K562 (cell line): ENCODE data around the gene POMGNT2. TPM values are rescaled to one million over a fixed set of nuclear protein-coding genes. Genes with fewer than 3 reads are reported as not detected.

Experiments used
- ATAC-seq: fragments of 200-7000 bp; cut with Tn5 transposase; 3 replicates; pipeline ENCODE4 v1.9.1; 2020; ENCODE audit warnings: moderate library complexity
- BruUV-seq: library from RNA; stranded (reverse); fragments of 400-500 nt; replicated peaks from 2 replicates; lab custom pipeline; 2021; lab: Mats Ljungman, UMichigan
- CTCF ChIA-PET: fragments of 300-600 bp; formaldehyde crosslinking; extraction: SDS; loops from one replicate; lab custom pipeline; 2021; ENCODE audit warnings: low intra/inter-chr PET ratio; lab: Yijun Ruan, JAX
- POLR2A ChIA-PET: fragments of 300-600, 350-650 bp; sonication (Branson Sonifier 250); formaldehyde crosslinking; extraction: SDS; loops from one replicate; lab custom pipeline; 2021; ENCODE audit warnings: antibody characterized with exemption, inconsistent platforms; lab: Yijun Ruan, JAX
- DNase-seq, 4 experiments: peaks; one replicate each; pipeline versions ENCODE4 v3.0.0 to v3.0.0-alpha.2; 2011 to 2018; ENCODE audit warnings: low spot score in 3 of 4, mixed read lengths in 3 of 4; ENCODE audit errors: extremely low read depth in 1 of 4
- FAIRE-seq: peaks from 2 replicates; lab custom pipeline; 2011; peaks lifted over from hg19 to GRCh38; lab: Jason Lieb, UNC
- H2AFZ ChIP-seq: 2 replicates; pipeline ENCODE4 v1.6.0; 2011; ENCODE audit warnings: low read depth, low read length, control low read depth, inconsistent platforms
- H3K27ac ChIP-seq: fragments of 200-600 bp; 3 replicates; pipeline ENCODE4 v1.8.0; 2011; ENCODE audit warnings: low read depth, mild to moderate bottlenecking, control low read depth, inconsistent platforms, low read length, moderate library complexity, mixed read lengths; ENCODE audit errors: extremely low read depth
- H3K27me3 ChIP-seq, 2 experiments: fragments of 300-600 bp in 1 of 2; 2 replicates in 1 of 2; 3 replicates in 1 of 2; pipeline versions ENCODE4 v1.6.0 to v1.8.0; 2011; ENCODE audit warnings: inconsistent platforms in 2 of 2, low read length in 2 of 2, mild to moderate bottlenecking in 1 of 2, mixed read lengths in 1 of 2, moderate library complexity in 1 of 2; ENCODE audit not compliant: control insufficient read depth in 2 of 2, insufficient read depth in 2 of 2
- H3K36me3 ChIP-seq: fragments of 300-600 bp; 3 replicates; pipeline ENCODE4 v1.8.0; 2011; ENCODE audit warnings: mild to moderate bottlenecking, low read length, inconsistent platforms; ENCODE audit not compliant: control insufficient read depth, insufficient read depth
- H3K4me1 ChIP-seq, 2 experiments: fragments of 200-600 bp in 1 of 2; replicated peaks in 1 of 2; 2 replicates in 1 of 2; 3 replicates in 1 of 2; pipeline versions ENCODE4 v1.5.1 to v1.8.0; 2011; ENCODE audit warnings: inconsistent platforms in 2 of 2, low read length in 2 of 2, mild to moderate bottlenecking in 1 of 2, mixed read lengths in 1 of 2, moderate library complexity in 1 of 2; ENCODE audit not compliant: control insufficient read depth in 2 of 2, insufficient read depth in 2 of 2
- H3K4me2 ChIP-seq: 2 replicates; pipeline ENCODE4 v1.6.1; 2011; ENCODE audit warnings: low read length, control low read depth, inconsistent platforms, mixed read lengths; ENCODE audit not compliant: insufficient read depth
- H3K4me3 ChIP-seq: fragments of 200-600 bp; sonication (generic), shearing (Covaris generic); 2 replicates; pipeline ENCODE4 v1.5.1; 2016; ENCODE audit warnings: control low read depth, inconsistent platforms
- H3K79me2 ChIP-seq: fragments of 200-600 bp; 3 replicates; pipeline ENCODE4 v1.8.0; 2011; ENCODE audit warnings: low read length, inconsistent platforms; ENCODE audit not compliant: control insufficient read depth, insufficient read depth
- H3K9ac ChIP-seq, 2 experiments: 2 replicates each; pipeline versions ENCODE4 v1.6.0 to v1.6.1; 2011; ENCODE audit warnings: low read depth in 2 of 2, low read length in 2 of 2, control low read depth in 1 of 2, inconsistent platforms in 1 of 2, mild to moderate bottlenecking in 1 of 2, mixed read lengths in 1 of 2; ENCODE audit not compliant: insufficient read depth in 1 of 2
- H3K9me1 ChIP-seq: one replicate; pipeline ENCODE4 v1.6.0; 2011; ENCODE audit warnings: inconsistent platforms, mild to moderate bottlenecking, low read length, moderate library complexity; ENCODE audit not compliant: control insufficient read depth, insufficient read depth
- H3K9me3 ChIP-seq: replicated peaks from 2 replicates; pipeline ENCODE4 v1.5.1; 2011; ENCODE audit warnings: low read depth, low read length, inconsistent platforms; ENCODE audit not compliant: control insufficient read depth, insufficient read depth
- H4K20me1 ChIP-seq: replicated peaks from 2 replicates; pipeline ENCODE4 v1.6.1; 2011; ENCODE audit warnings: low read length, inconsistent platforms, mixed read lengths; ENCODE audit not compliant: control insufficient read depth, insufficient read depth
- ELK3 ChIP-seq: fragments of 450-650 bp; formaldehyde crosslinking; IDR thresholded peaks from 2 replicates; pipeline ENCODE4 v1.4.0; 2020; ENCODE audit warnings: mild to moderate bottlenecking
- FUS ChIP-seq: fragments of 200-400 bp; formaldehyde crosslinking; optimal IDR thresholded peaks from 2 replicates; pipeline ENCODE3; 2017; ENCODE audit warnings: low read depth, low read length
- HOMEZ ChIP-seq: fragments of 250-450 bp; sonication (Bioruptor Pico); IDR thresholded peaks from 2 replicates; pipeline ENCODE4 v1.4.0; 2020; ENCODE audit warnings: mild to moderate bottlenecking, moderate library complexity
- KLF6 ChIP-seq: fragments of 250-450 bp; sonication (Bioruptor Pico); IDR thresholded peaks from 2 replicates; pipeline ENCODE4 v1.4.0; 2020; ENCODE audit warnings: mild to moderate bottlenecking, moderate library complexity, borderline replicate concordance
- SUPT5H ChIP-seq: fragments of 450-650 bp; IDR thresholded peaks from 2 replicates; pipeline ENCODE4 v1.6.1; 2016
- XRCC3 ChIP-seq: fragments of 450-650 bp; IDR thresholded peaks from 2 replicates; pipeline ENCODE4 v1.6.1; 2017; ENCODE audit warnings: mild to moderate bottlenecking, moderate library complexity
- ZNF165 ChIP-seq: fragments of 250-450 bp; sonication (Bioruptor Pico); IDR thresholded peaks from 2 replicates; pipeline ENCODE4 v1.4.0; 2020; ENCODE audit warnings: borderline replicate concordance
- ZNF347 ChIP-seq: fragments of 450-650 bp; formaldehyde crosslinking; IDR thresholded peaks from 2 replicates; pipeline ENCODE4 v1.4.0; 2020; ENCODE audit warnings: low read depth, mild to moderate bottlenecking, moderate library complexity
- WGBS: fragments of 100-300 bp; shearing (Covaris generic); methylation state at CpG from one replicate; pipeline ENCODE4 v1.1.6; 2016; ENCODE audit warnings: low coverage, mixed read lengths; ENCODE audit not compliant: insufficient coverage; ENCODE audit errors: missing lambda C conversion rate; 5-methylcytosine and 5-hydroxymethylcytosine counted together
- in situ Hi-C: fragments of 300-500 bp; cut with MboI; formaldehyde crosslinking; loops from 4 replicates; pipeline ENCODE4 v1.15.0; 2018; ENCODE audit warnings: inconsistent platforms, mixed read lengths
- intact Hi-C: fragments of 100-400 bp; cut with micrococcal nuclease; formaldehyde crosslinking; loops from 2 replicates; pipeline ENCODE4 v1.14.2; 2022
- polyA plus RNA-seq, 8 experiments: library from polyadenylated mRNA; depleted of rRNA in 4 of 8; stranded (reverse) in 5 of 8; unstranded in 3 of 8; fragments of >200 nt; fragmentation: Nextera tagmentation in 2 of 8; fragmentation: Illumina TruSeq in 1 of 8; extraction: Ambion mirVana in 2 of 8; extraction: Trizol in 1 of 8; gene quantifications; 2 replicates each; pipeline versions ENCODE4 v1.2.1 to v1.2.3, GENCODE V29; 2011 to 2014; ENCODE audit warnings: inconsistent platforms in 1 of 8, missing spikeins in 1 of 8
- total RNA-seq, 7 experiments: library from RNA; depleted of rRNA in 6 of 7; stranded (reverse); fragments of >200 nt in 6 of 7; fragmentation: Illumina TruSeq in 2 of 7; extraction: Trizol in 2 of 7; gene quantifications; 2 replicates each; pipeline versions ENCODE4 v1.2.1 to v1.2.3, GENCODE V29; 2011 to 2021; ENCODE audit warnings: low replicate concordance in 1 of 7
- TF ChIP-seq, protein P1 (sequence below): fragments of 150-350 bp; IDR thresholded peaks from 2 replicates; pipeline ENCODE4 v1.6.1; 2014; ENCODE audit warnings: low read depth, mild to moderate bottlenecking, low read length, borderline replicate concordance
- TF ChIP-seq, protein P2 (sequence below): sonication (generic); formaldehyde crosslinking; IDR thresholded peaks from 2 replicates; pipeline ENCODE4 v1.8.1; 2023; ENCODE audit warnings: mild to moderate bottlenecking, missing genetic modification reagents

POMGNT2 gene
- total and polyA plus RNA-seq, 9 of the 15 experiments (the other 6 are each of a cell fraction or from before 2014, with no cell fraction given) = 0.65 to 14.1 (median 10.3) TPM

DNA sequence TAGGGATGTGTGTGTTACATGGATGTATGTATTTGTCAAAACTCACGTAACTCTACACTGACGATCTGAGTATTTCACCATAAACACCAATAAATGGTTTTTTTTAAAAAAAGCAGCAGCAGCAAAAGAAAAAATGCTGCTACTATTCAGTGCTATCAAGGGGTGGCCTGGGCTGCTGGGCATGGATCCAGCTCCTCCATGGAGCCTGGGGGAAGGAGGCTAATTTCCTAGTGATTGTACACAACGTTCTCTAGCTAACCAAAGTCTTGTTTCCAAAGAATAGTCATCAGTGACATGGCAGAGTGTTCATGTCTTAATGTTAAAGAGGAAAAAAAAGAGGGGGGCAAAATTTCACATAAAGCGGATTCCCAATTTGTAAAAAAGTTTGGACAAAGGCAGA is 29.0 kb downstream of the POMGNT2 start (continued):
- TF ChIP-seq, protein P1, sequence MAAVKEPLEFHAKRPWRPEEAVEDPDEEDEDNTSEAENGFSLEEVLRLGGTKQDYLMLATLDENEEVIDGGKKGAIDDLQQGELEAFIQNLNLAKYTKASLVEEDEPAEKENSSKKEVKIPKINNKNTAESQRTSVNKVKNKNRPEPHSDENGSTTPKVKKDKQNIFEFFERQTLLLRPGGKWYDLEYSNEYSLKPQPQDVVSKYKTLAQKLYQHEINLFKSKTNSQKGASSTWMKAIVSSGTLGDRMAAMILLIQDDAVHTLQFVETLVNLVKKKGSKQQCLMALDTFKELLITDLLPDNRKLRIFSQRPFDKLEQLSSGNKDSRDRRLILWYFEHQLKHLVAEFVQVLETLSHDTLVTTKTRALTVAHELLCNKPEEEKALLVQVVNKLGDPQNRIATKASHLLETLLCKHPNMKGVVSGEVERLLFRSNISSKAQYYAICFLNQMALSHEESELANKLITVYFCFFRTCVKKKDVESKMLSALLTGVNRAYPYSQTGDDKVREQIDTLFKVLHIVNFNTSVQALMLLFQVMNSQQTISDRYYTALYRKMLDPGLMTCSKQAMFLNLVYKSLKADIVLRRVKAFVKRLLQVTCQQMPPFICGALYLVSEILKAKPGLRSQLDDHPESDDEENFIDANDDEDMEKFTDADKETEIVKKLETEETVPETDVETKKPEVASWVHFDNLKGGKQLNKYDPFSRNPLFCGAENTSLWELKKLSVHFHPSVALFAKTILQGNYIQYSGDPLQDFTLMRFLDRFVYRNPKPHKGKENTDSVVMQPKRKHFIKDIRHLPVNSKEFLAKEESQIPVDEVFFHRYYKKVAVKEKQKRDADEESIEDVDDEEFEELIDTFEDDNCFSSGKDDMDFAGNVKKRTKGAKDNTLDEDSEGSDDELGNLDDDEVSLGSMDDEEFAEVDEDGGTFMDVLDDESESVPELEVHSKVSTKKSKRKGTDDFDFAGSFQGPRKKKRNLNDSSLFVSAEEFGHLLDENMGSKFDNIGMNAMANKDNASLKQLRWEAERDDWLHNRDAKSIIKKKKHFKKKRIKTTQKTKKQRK = no peak
- TF ChIP-seq ELK3 (CRISPR knock-in tag) (no peak), XRCC3 (no peak), SUPT5H (no peak)
- TF ChIP-seq, all 486 proteins: peak for 0

DNA sequence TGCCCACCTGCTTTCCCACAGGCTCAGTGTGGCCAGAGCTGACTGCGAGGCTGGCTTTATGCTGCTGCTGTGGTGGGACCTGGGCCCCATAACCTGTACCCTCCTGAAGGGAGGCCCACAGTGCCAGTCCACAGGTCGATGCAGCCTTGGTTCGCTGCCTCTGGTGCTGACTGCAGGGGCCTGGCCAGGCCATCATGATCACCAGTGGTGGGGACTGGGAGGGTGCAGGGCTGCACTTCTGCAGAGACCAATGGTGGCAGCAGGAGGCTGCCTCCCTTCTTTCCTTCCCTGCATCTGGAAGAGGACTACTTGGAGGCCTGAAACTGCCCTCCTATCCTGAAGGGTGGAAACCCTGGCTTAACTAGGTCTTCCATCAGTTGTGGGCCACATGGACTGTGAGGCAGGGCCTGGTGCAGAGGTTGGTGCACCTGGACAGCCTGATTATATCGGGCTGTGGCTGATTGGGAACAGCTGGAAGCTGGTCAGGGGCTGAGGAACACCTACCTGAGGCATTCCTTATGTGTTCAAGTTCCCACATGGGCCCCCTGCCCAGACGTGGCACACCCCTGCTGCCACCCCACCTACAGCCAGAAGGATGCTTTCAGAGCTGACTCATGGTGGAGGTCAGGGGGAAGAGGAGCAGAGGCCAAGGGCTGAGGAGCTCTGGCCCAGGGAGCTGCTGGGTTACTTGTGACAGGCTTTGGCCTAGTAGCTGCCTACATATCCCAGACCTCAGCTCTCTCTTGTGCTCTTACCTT is 29.8 kb downstream of the POMGNT2 start:
- ChIA-PET POLR2A (interaction anchor here (0.6 kb wide), 1 partner anchor 245 kb away, joined by 3 read pairs; no protein-coding TSS in a partner anchor), CTCF (no interaction called here)
- WGBS = 10% methylated on average over 5 of the region's 5 CpGs
- Histone ChIP-seq H3K9me1 (no peaks in the 10 kb centered on the region), H2AFZ (no peak overlapping the region), H3K27ac (no peak overlapping the region), H3K4me3 (no peak overlapping the region), H3K9ac (no peak overlapping the region; a peak in 1 of 4 replicates), H3K79me2 (no peaks in the 10 kb centered on the region), H3K9me3 (no peaks in the 10 kb centered on the region), H3K27me3 (peaks cover 0 to 9% of the 10 kb centered on the region in 2 experiments; a peak in 2 of 5 replicates), H3K4me1 (peaks cover 0 to 5% of the 10 kb centered on the region in 2 experiments; a peak in 1 of 5 replicates), H3K36me3 (peaks cover 10% of the 10 kb centered on the region; the same call in 1 of the 3 replicates), H3K4me2 (no peak overlapping the region), H4K20me1 (no peaks in the 10 kb centered on the region)
- no peak for FAIRE-seq
- intact Hi-C loops (loop anchor here (10.0 kb wide), 1 partner anchor 111 kb away; no protein-coding TSS in a partner anchor), in situ Hi-C loops (no loop called here)
- BruUV-seq = no TSS peak
- no peak for ATAC-seq
- no peak for DNase-seq
- TF ChIP-seq, protein P2, sequence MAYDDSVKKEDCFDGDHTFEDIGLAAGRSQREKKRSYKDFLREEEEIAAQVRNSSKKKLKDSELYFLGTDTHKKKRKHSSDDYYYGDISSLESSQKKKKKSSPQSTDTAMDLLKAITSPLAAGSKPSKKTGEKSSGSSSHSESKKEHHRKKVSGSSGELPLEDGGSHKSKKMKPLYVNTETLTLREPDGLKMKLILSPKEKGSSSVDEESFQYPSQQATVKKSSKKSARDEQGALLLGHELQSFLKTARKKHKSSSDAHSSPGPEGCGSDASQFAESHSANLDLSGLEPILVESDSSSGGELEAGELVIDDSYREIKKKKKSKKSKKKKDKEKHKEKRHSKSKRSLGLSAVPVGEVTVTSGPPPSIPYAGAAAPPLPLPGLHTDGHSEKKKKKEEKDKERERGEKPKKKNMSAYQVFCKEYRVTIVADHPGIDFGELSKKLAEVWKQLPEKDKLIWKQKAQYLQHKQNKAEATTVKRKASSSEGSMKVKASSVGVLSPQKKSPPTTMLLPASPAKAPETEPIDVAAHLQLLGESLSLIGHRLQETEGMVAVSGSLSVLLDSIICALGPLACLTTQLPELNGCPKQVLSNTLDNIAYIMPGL = no peak
- TF ChIP-seq FUS = no peak
- no peak for TF ChIP-seq ZNF347
- no peak for TF ChIP-seq ZNF165 (CRISPR knock-in tag)
- no peak for TF ChIP-seq KLF6 (CRISPR knock-in tag)
- no peak for TF ChIP-seq HOMEZ (CRISPR knock-in tag)
